Neural crest cell (in vitro differentiated cells): ENCODE data around the gene KIAA2012. TPM values are rescaled to one million over a fixed set of nuclear protein-coding genes. Genes with fewer than 3 reads are reported as not detected.

ENCODE experiments used
- DNase-seq: peaks from one replicate; pipeline ENCODE4 v3.0.0; 2021; ENCODE audit warnings: low read depth, mixed read lengths, low spot score
- H3K27ac Mint-ChIP-seq: one replicate; pipeline ENCODE4 v1.8.0; 2021; ENCODE audit warnings: mild to moderate bottlenecking, mixed read lengths; ENCODE audit not compliant: unreplicated experiment
- H3K27me3 Mint-ChIP-seq: 2 replicates; pipeline ENCODE4 v1.8.0; 2021; ENCODE audit warnings: low read depth, mild to moderate bottlenecking, mixed read lengths
- H3K36me3 Mint-ChIP-seq: 2 replicates; pipeline ENCODE4 v1.8.0; 2021; ENCODE audit warnings: low read depth, mild to moderate bottlenecking, mixed read lengths
- H3K4me1 Mint-ChIP-seq: 2 replicates; pipeline ENCODE4 v1.8.0; 2021; ENCODE audit warnings: mixed read lengths
- H3K4me3 Mint-ChIP-seq: one replicate; pipeline ENCODE4 v1.8.0; 2021; ENCODE audit warnings: mild to moderate bottlenecking, mixed read lengths
- H3K9me3 Mint-ChIP-seq: 2 replicates; pipeline ENCODE4 v1.8.0; 2021; ENCODE audit warnings: mixed read lengths
- CTCF ChIP-seq: fragments of 200-600 bp; sonication (generic); conservative IDR thresholded peaks from 2 replicates; pipeline ENCODE4 v1.5.0; 2021; ENCODE audit warnings: antibody characterized with exemption, mild to moderate bottlenecking
- total RNA-seq: library from RNA; stranded (reverse); gene quantifications from 2 replicates; pipeline ENCODE4 v1.2.1, GENCODE V29; 2021

Gene KIAA2012
- total RNA-seq, 1 donor from 2014 or later: 0.07 TPM

DNA sequence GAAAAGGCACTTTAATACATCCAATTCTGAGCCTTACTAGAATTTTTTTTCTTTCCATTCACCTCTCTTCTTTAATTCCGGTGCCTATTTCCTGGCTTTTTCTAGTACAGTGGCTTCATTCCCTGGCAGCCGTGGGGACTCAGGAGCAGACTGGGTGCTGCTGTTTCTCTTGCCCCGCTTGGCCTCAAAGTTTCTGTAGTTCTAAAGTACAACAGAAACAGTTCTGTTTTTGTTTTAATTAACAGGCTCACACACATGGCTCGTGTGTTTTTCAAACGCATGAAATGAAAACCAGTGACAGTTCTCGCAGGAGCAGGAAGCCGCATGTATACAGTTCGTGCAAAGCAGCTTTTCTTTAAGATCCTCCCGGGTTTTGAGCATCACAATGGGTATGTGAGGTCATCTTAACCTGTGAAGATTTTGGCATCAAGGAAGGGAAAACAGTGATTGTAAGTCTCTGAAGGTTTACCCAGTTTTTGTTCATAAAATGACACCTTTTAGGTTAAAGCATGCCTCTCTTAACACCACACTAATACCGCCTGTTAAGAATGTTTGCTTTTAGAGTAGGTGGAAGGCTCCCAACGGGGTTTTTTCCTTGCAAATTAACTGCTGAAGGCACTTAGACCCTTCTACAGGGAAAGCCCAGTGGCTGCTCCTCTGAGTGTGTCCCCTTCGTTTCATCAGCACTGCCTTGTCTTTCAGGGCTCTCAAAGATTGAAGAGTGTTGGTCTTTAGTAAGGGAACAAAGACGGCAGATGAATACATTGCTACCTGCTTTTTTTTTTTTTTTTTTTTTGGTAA is 33.6 kb upstream of the KIAA2012 start:
- Mint-ChIP-seq H3K9me3 (no peaks in the 10 kb centered on the region), H3K4me1 (peaks cover 9% of the 10 kb centered on the region), H3K27ac (peak overlapping the region; percentile 83), H3K27me3 (no peaks in the 10 kb centered on the region), H3K36me3 (peaks cover 5% of the 10 kb centered on the region), H3K4me3 (peak overlapping the region; percentile 84)
- no peak for TF ChIP-seq CTCF
- no peak for DNase-seq

GRCh38 chr2:202040079-202040844 is 32.8 kb upstream of the KIAA2012 start:
- Mint-ChIP-seq H3K9me3 (no peaks in the 10 kb centered on the region), H3K4me3 (peak overlapping the region; percentile 84), H3K4me1 (peaks cover 17% of the 10 kb centered on the region), H3K27me3 (no peaks in the 10 kb centered on the region), H3K36me3 (peaks cover 5% of the 10 kb centered on the region), H3K27ac (no peak overlapping the region)
- TF ChIP-seq CTCF: no peak
- no peak for DNase-seq

GRCh38 chr2:202042444-202042843 is 30.6 kb upstream of the KIAA2012 start:
- no peak for DNase-seq
- H3K9me3 Mint-ChIP-seq: no peaks in the 10 kb centered on the region
- H3K27me3 Mint-ChIP-seq: no peaks in the 10 kb centered on the region
- TF ChIP-seq CTCF: no peak
- H3K4me1 Mint-ChIP-seq: peaks cover 26% of the 10 kb centered on the region
- H3K4me3 Mint-ChIP-seq: no peak overlapping the region
- no peak overlapping the region for H3K27ac Mint-ChIP-seq
- H3K36me3 Mint-ChIP-seq: peaks cover 5% of the 10 kb centered on the region

- no peaks in the 10 kb centered on the region for H3K27me3 Mint-ChIP-seq
- no peak overlapping the region for H3K27ac Mint-ChIP-seq
- H3K4me1 Mint-ChIP-seq: peaks cover 26% of the 10 kb centered on the region
- TF ChIP-seq CTCF: no peak
- H3K9me3 Mint-ChIP-seq: no peaks in the 10 kb centered on the region
- no peak for DNase-seq
- H3K36me3 Mint-ChIP-seq: peaks cover 4% of the 10 kb centered on the region
- no peak overlapping the region for H3K4me3 Mint-ChIP-seq
Measured at GRCh38 chr2:202043475-202043874, 29.6 kb upstream of the KIAA2012 start.

DNA sequence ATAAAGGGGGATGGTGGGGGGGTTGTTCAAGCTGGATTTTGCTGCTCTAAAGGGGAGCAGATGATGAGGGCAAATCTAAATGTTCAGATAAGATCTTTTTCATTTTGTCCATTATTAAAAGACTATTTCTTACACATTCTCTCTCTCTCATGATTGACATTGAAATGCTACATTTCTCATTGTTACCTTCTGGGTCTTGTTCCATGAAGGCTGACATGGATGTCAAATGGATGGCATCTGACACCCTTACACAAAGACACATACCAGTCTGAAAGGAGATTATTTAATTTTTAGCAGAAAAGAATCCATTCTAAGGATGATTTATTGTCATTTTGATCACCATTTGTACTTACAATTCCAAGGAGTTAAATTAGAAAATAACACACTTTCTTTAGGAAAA is 28.3 kb upstream of the KIAA2012 start:
- no peak overlapping the region for H3K4me3 Mint-ChIP-seq
- H3K4me1 Mint-ChIP-seq: peaks cover 30% of the 10 kb centered on the region
- no peaks in the 10 kb centered on the region for H3K27me3 Mint-ChIP-seq
- no peak for DNase-seq
- no peak overlapping the region for H3K27ac Mint-ChIP-seq
- H3K36me3 Mint-ChIP-seq: peaks cover 3% of the 10 kb centered on the region
- TF ChIP-seq CTCF: no peak
- H3K9me3 Mint-ChIP-seq: no peaks in the 10 kb centered on the region
